Kidney glomerular epithelial cell (primary cell): ENCODE results near the gene CDH24.

Source experiments
- DNase-seq: peaks from one replicate; lab custom pipeline; 2025; lab: John Stamatoyannopoulos, UW

CDH24 gene

GRCh38 chr14:23043754-23044153, 13.6 kb downstream of the CDH24 start:
- no peak for DNase-seq

- DNase-seq = no peak
These were observed 14.2 kb downstream of the CDH24 start for GRCh38 chr14:23043145-23043544.

- DNase-seq = no peak
These were observed 15.0 kb downstream of the CDH24 start, which contains the start of gene PSMB11 for GRCh38 chr14:23042162-23042965. TSS of gene PSMB11 (plus strand) at chr14:23042212. CDS start at chr14:23042226, 14 bp downstream.

GRCh38 chr14:23041729-23042128, 15.6 kb downstream of the CDH24 start:
- no peak for DNase-seq

GRCh38 chr14:23040100-23040499, 17.2 kb downstream of the CDH24 start:
- DNase-seq = no peak

- DNase-seq = no peak
These were observed 21.8 kb downstream of the CDH24 start for GRCh38 chr14:23035303-23036144.

GRCh38 chr14:23034498-23035302, 22.6 kb downstream of the CDH24 start, which contains the start of gene PSMB5:
TSS of gene PSMB5 (minus strand) at chr14:23034900. CDS start at chr14:23034881, 19 bp downstream.
- DNase-seq = no peak

GRCh38 chr14:23033801-23034497, 23.4 kb downstream of the CDH24 start:
- no peak for DNase-seq

- DNase-seq = no peak
These were observed 24.0 kb downstream of the CDH24 start for GRCh38 chr14:23033251-23033727.

GRCh38 chr14:23030936-23031335, 26.4 kb downstream of the CDH24 start:
- DNase-seq = no peak

- no peak for DNase-seq
These were observed 28.5 kb downstream of the CDH24 start for GRCh38 chr14:23028799-23029198.

GRCh38 chr14:23025151-23025814, 32.0 kb downstream of the CDH24 start:
- DNase-seq = no peak

GRCh38 chr14:23024612-23025075, 32.7 kb downstream of the CDH24 start:
- DNase-seq = no peak

- no peak for DNase-seq
These were observed 33.5 kb downstream of the CDH24 start for GRCh38 chr14:23023795-23024152.

GRCh38 chr14:23023022-23023794, 34.1 kb downstream of the CDH24 start:
- no peak for DNase-seq

- DNase-seq = no peak
These were observed 35.4 kb downstream of the CDH24 start for GRCh38 chr14:23021889-23022442.

- no peak for DNase-seq
These were observed 35.9 kb downstream of the CDH24 start for GRCh38 chr14:23021434-23021833.

GRCh38 chr14:23020143-23021128, 36.9 kb downstream of the CDH24 start:
- DNase-seq = no peak
